ENCODE data around the gene SKP2. TPM values are rescaled to one million over a fixed set of nuclear protein-coding genes. Genes with fewer than 3 reads are reported as not detected.

Gene SKP2
- total RNA-seq, 1 experiment from 2014 or later, result 36.0 TPM

GRCh38 chr5:36161361-36161760 is 9.4 kb downstream of the SKP2 start:
- H3K4me2 ChIP-seq (ENCODE audit: low read depth, low read length, poor library complexity, severe bottlenecking), result no peak overlapping the region
- H3K4me3 ChIP-seq (ENCODE audit: low read length), result no peak overlapping the region
- no peak overlapping the region for H2AFZ ChIP-seq (ENCODE audit: low read length)
- DNase-seq, result no peak
- H3K79me2 ChIP-seq (ENCODE audit: low read length), result peaks cover 100% of the 10 kb centered on the region
- H3K4me1 ChIP-seq (ENCODE audit: low read length), result no peaks in the 10 kb centered on the region
- H3K9me3 ChIP-seq (ENCODE audit: low read length), result no peaks in the 10 kb centered on the region
- H3K36me3 ChIP-seq (ENCODE audit: insufficient read depth, low read length), result peaks cover 92% of the 10 kb centered on the region
- no peak overlapping the region for H3K9ac ChIP-seq (ENCODE audit: low read length)
- H3K27ac ChIP-seq (ENCODE audit: low read length), result no peak overlapping the region
- H4K20me1 ChIP-seq (ENCODE audit: insufficient read depth, low read depth, low read length), result no peaks in the 10 kb centered on the region
- H3K9me2 ChIP-seq (replicated peaks; ENCODE audit: insufficient read depth, low read length), result no peaks in the 10 kb centered on the region
- H3K27me3 ChIP-seq (ENCODE audit: low read length), result no peaks in the 10 kb centered on the region

- no peak overlapping the region for H3K9ac ChIP-seq (ENCODE audit: low read length)
- no peak for DNase-seq
- no peaks in the 10 kb centered on the region for H3K4me1 ChIP-seq (ENCODE audit: low read length)
- peaks cover 93% of the 10 kb centered on the region for H3K36me3 ChIP-seq (ENCODE audit: insufficient read depth, low read length)
- no peaks in the 10 kb centered on the region for H4K20me1 ChIP-seq (ENCODE audit: insufficient read depth, low read depth, low read length)
- no peaks in the 10 kb centered on the region for H3K9me3 ChIP-seq (ENCODE audit: low read length)
- H3K4me3 ChIP-seq (ENCODE audit: low read length), result no peak overlapping the region
- no peak overlapping the region for H3K4me2 ChIP-seq (ENCODE audit: low read depth, low read length, poor library complexity, severe bottlenecking)
- peaks cover 96% of the 10 kb centered on the region for H3K79me2 ChIP-seq (ENCODE audit: low read length)
- no peak overlapping the region for H3K27ac ChIP-seq (ENCODE audit: low read length)
- H2AFZ ChIP-seq (ENCODE audit: low read length), result no peak overlapping the region
- no peaks in the 10 kb centered on the region for H3K9me2 ChIP-seq (replicated peaks; ENCODE audit: insufficient read depth, low read length)
- no peaks in the 10 kb centered on the region for H3K27me3 ChIP-seq (ENCODE audit: low read length)
Measured at GRCh38 chr5:36162810-36163486, 11.0 kb downstream of the SKP2 start.

DNA sequence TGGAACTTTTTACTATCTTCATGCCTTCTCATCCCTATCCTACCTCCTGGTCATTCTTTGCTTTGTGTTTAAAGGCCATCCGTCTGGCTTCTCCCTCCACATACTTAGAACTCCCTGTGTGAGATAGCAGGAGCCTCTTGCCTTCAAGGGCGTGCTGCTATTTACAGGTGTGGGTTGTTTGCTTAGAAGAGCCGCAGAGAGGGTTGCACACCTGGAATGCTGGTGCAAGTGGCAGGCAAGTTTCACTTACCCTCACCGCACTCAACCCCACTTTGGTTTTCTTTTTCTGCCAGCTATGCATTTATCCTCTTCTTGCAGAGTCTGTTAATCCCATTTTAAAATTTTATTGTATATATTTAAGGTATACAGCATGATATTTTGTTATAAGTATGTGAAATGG is 12.6 kb downstream of the SKP2 start:
- peaks cover 92% of the 10 kb centered on the region for H3K36me3 ChIP-seq (ENCODE audit: insufficient read depth, low read length)
- no peak overlapping the region for H3K9ac ChIP-seq (ENCODE audit: low read length)
- DNase-seq, result no peak
- no peak overlapping the region for H3K4me2 ChIP-seq (ENCODE audit: low read depth, low read length, poor library complexity, severe bottlenecking)
- H3K9me3 ChIP-seq (ENCODE audit: low read length), result no peaks in the 10 kb centered on the region
- no peak overlapping the region for H3K27ac ChIP-seq (ENCODE audit: low read length)
- peaks cover 92% of the 10 kb centered on the region for H3K79me2 ChIP-seq (ENCODE audit: low read length)
- no peaks in the 10 kb centered on the region for H4K20me1 ChIP-seq (ENCODE audit: insufficient read depth, low read depth, low read length)
- H3K27me3 ChIP-seq (ENCODE audit: low read length), result no peaks in the 10 kb centered on the region
- H3K4me3 ChIP-seq (ENCODE audit: low read length), result no peak overlapping the region
- H3K4me1 ChIP-seq (ENCODE audit: low read length), result no peaks in the 10 kb centered on the region
- H2AFZ ChIP-seq (ENCODE audit: low read length), result no peak overlapping the region
- no peaks in the 10 kb centered on the region for H3K9me2 ChIP-seq (replicated peaks; ENCODE audit: insufficient read depth, low read length)

- Histone ChIP-seq H3K9ac (ENCODE audit: low read length) (no peak overlapping the region), H3K27ac (ENCODE audit: low read length) (no peak overlapping the region), H3K36me3 (ENCODE audit: insufficient read depth, low read length) (peaks cover 89% of the 10 kb centered on the region; the same call in 1 of the 2 replicates), H2AFZ (ENCODE audit: low read length) (no peak overlapping the region), H3K27me3 (ENCODE audit: low read length) (no peaks in the 10 kb centered on the region), H3K9me3 (ENCODE audit: low read length) (no peaks in the 10 kb centered on the region), H3K9me2 (replicated peaks; ENCODE audit: insufficient read depth, low read length) (no peaks in the 10 kb centered on the region), H3K79me2 (ENCODE audit: low read length) (peaks cover 66% of the 10 kb centered on the region), H3K4me3 (ENCODE audit: low read length) (no peak overlapping the region), H4K20me1 (ENCODE audit: insufficient read depth, low read depth, low read length) (no peaks in the 10 kb centered on the region), H3K4me2 (ENCODE audit: low read depth, low read length, poor library complexity, severe bottlenecking) (no peak overlapping the region), H3K4me1 (ENCODE audit: low read length) (no peaks in the 10 kb centered on the region)
- DNase-seq, result no peak
Measured at GRCh38 chr5:36168737-36169136, 16.8 kb downstream of the SKP2 start.

GRCh38 chr5:36170832-36171424 is 19.0 kb downstream of the SKP2 start:
- DNase-seq, result no peak
- H3K9me3 ChIP-seq (ENCODE audit: low read length), result no peaks in the 10 kb centered on the region
- no peaks in the 10 kb centered on the region for H3K9me2 ChIP-seq (replicated peaks; ENCODE audit: insufficient read depth, low read length)
- no peaks in the 10 kb centered on the region for H3K4me1 ChIP-seq (ENCODE audit: low read length)
- H3K36me3 ChIP-seq (ENCODE audit: insufficient read depth, low read length), result peaks cover 89% of the 10 kb centered on the region; the same call in 1 of the 2 replicates
- no peak overlapping the region for H3K4me2 ChIP-seq (ENCODE audit: low read depth, low read length, poor library complexity, severe bottlenecking)
- H2AFZ ChIP-seq (ENCODE audit: low read length), result no peak overlapping the region
- H3K27me3 ChIP-seq (ENCODE audit: low read length), result no peaks in the 10 kb centered on the region
- H3K4me3 ChIP-seq (ENCODE audit: low read length), result no peak overlapping the region
- no peak overlapping the region for H3K9ac ChIP-seq (ENCODE audit: low read length)
- peaks cover 65% of the 10 kb centered on the region for H3K79me2 ChIP-seq (ENCODE audit: low read length)
- H3K27ac ChIP-seq (ENCODE audit: low read length), result no peak overlapping the region
- H4K20me1 ChIP-seq (ENCODE audit: insufficient read depth, low read depth, low read length), result no peaks in the 10 kb centered on the region

DNA sequence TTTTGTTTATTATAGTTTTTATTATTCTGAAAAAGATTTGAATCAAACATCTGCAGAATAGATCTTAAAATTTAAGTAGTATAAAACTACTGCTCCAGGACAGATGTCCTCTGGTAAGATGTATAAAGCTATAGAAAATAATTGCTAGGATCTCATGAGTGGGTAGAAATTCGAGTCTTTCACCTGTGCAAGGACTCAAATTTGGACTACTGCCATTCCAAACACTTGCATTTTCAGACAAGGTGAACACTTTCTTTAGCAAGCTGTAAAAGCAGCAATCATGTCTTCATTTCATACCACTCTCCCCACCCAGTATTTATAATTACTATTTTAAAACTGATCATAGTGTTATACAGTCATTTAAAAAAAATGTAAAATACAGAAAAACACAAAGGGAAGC is 20.7 kb downstream of the SKP2 start:
- Histone ChIP-seq H3K4me2 (ENCODE audit: low read depth, low read length, poor library complexity, severe bottlenecking) (no peak overlapping the region), H3K79me2 (ENCODE audit: low read length) (peaks cover 55% of the 10 kb centered on the region), H3K9me3 (ENCODE audit: low read length) (no peaks in the 10 kb centered on the region), H3K9me2 (replicated peaks; ENCODE audit: insufficient read depth, low read length) (no peaks in the 10 kb centered on the region), H3K4me1 (ENCODE audit: low read length) (peaks cover 3% of the 10 kb centered on the region; the same call in 1 of the 2 replicates), H3K9ac (ENCODE audit: low read length) (no peak overlapping the region), H4K20me1 (ENCODE audit: insufficient read depth, low read depth, low read length) (no peaks in the 10 kb centered on the region), H3K36me3 (ENCODE audit: insufficient read depth, low read length) (peaks cover 85% of the 10 kb centered on the region; the same call in 1 of the 2 replicates), H3K27ac (ENCODE audit: low read length) (no peak overlapping the region), H3K4me3 (ENCODE audit: low read length) (no peak overlapping the region), H3K27me3 (ENCODE audit: low read length) (no peaks in the 10 kb centered on the region), H2AFZ (ENCODE audit: low read length) (no peak overlapping the region)
- no peak for DNase-seq

DNA sequence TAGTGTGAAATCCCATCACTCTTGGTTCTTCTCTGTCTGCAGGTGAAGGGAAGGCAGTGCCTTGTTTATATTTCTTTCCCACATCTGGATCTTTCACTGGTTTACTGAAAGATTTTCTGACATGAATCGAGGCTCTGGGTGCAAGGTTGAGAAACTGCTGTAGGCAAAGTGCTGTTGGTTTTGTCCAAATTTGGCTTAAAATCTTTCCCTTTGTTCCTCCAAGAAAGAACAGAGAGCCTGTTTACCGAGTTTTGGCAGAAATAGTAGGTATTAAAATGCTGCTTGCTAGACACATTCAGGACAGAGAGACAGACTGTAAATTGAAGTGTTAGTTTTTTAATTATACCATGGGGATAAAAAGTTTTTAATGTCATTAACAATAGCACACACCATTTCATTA is 21.5 kb downstream of the SKP2 start:
- Histone ChIP-seq H4K20me1 (ENCODE audit: insufficient read depth, low read depth, low read length) (no peaks in the 10 kb centered on the region), H3K9ac (ENCODE audit: low read length) (no peak overlapping the region), H3K79me2 (ENCODE audit: low read length) (peaks cover 52% of the 10 kb centered on the region), H3K9me3 (ENCODE audit: low read length) (no peaks in the 10 kb centered on the region), H3K27me3 (ENCODE audit: low read length) (no peaks in the 10 kb centered on the region), H3K36me3 (ENCODE audit: insufficient read depth, low read length) (peaks cover 86% of the 10 kb centered on the region; the same call in 1 of the 2 replicates), H3K4me3 (ENCODE audit: low read length) (no peak overlapping the region), H3K4me2 (ENCODE audit: low read depth, low read length, poor library complexity, severe bottlenecking) (no peak overlapping the region), H3K27ac (ENCODE audit: low read length) (no peak overlapping the region), H3K9me2 (replicated peaks; ENCODE audit: insufficient read depth, low read length) (no peaks in the 10 kb centered on the region), H2AFZ (ENCODE audit: low read length) (no peak overlapping the region), H3K4me1 (ENCODE audit: low read length) (peaks cover 12% of the 10 kb centered on the region)
- DNase-seq, result no peak

DNA sequence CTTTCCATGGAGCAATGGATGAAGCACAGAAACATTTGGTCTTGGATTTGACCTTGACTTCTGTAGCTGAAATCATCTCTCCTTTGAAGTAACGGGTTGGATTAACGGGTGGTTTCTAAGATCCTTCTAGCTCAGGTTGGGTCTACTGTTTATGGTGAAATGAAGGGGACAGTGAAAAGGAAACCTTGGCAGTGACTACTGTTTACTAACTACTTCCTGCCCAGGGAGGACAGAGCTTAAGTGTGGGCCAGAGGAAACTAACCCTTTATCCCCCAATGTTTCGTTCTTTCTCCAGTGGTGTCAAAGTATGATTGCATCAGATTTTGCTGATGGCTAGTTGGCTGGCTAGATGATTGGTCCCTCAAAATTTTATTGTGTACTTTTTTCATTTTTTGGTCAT is 22.2 kb downstream of the SKP2 start:
- Histone ChIP-seq H2AFZ (ENCODE audit: low read length) (no peak overlapping the region), H3K9me2 (replicated peaks; ENCODE audit: insufficient read depth, low read length) (no peaks in the 10 kb centered on the region), H3K9me3 (ENCODE audit: low read length) (no peaks in the 10 kb centered on the region), H4K20me1 (ENCODE audit: insufficient read depth, low read depth, low read length) (no peaks in the 10 kb centered on the region), H3K27me3 (ENCODE audit: low read length) (no peaks in the 10 kb centered on the region), H3K4me2 (ENCODE audit: low read depth, low read length, poor library complexity, severe bottlenecking) (no peak overlapping the region), H3K4me1 (ENCODE audit: low read length) (peaks cover 15% of the 10 kb centered on the region), H3K36me3 (ENCODE audit: insufficient read depth, low read length) (peaks cover 88% of the 10 kb centered on the region; the same call in 1 of the 2 replicates), H3K9ac (ENCODE audit: low read length) (no peak overlapping the region), H3K27ac (ENCODE audit: low read length) (no peak overlapping the region), H3K4me3 (ENCODE audit: low read length) (no peak overlapping the region), H3K79me2 (ENCODE audit: low read length) (peaks cover 47% of the 10 kb centered on the region)
- DNase-seq, result no peak
